Thyroid gland (tissue), 4 donors: ENCODE results near the gene GDPD4.

Source experiments
- CTCF ChIP-seq, 6 experiments: fragments of 200-600 bp in 3 of 6; fragments of 450-650 bp in 3 of 6; sonication (generic) in 3 of 6; IDR thresholded peaks; one replicate each; pipeline ENCODE4 v1.5.1; 2016 to 2019; ENCODE audit warnings: antibody characterized with exemption in 6 of 6, mild to moderate bottlenecking in 2 of 6, inconsistent platforms in 1 of 6, moderate library complexity in 1 of 6
- POLR2A ChIP-seq, 2 donors: fragments of 450-650 bp; IDR thresholded peaks; one replicate each; pipeline ENCODE4 v1.6.1; 2017; ENCODE audit warnings: antibody characterized with exemption in 2 of 2, mild to moderate bottlenecking in 2 of 2, moderate library complexity in 1 of 2

- TF ChIP-seq POLR2A (IDR thresholded peaks at IDR 0.05) (no peak), CTCF (IDR thresholded peaks at IDR 0.05) (no peak)
Measured at GRCh38 chr11:77312107-77312506, 10.6 kb upstream of the GDPD4 start.
